IPS-18c (cell line): ENCODE data around the gene NBAS.
"Not testable (repeated sequence)": the region's sequence is repeated elsewhere in the genome, so short reads cannot be mapped to it uniquely, and the experiment has no call there.

Source experiments
- H3K4me3 ChIP-seq: 2 replicates; pipeline ENCODE4 v1.7.0; 2013; ENCODE audit warnings: low read depth, mild to moderate bottlenecking, low read length, moderate library complexity; ENCODE audit not compliant: insufficient read depth
- H3K9me3 ChIP-seq: one replicate; pipeline ENCODE4 v1.6.1; 2013; ENCODE audit warnings: mild to moderate bottlenecking, low read length, moderate library complexity; ENCODE audit not compliant: control insufficient read depth, insufficient read depth

The NBAS gene

DNA sequence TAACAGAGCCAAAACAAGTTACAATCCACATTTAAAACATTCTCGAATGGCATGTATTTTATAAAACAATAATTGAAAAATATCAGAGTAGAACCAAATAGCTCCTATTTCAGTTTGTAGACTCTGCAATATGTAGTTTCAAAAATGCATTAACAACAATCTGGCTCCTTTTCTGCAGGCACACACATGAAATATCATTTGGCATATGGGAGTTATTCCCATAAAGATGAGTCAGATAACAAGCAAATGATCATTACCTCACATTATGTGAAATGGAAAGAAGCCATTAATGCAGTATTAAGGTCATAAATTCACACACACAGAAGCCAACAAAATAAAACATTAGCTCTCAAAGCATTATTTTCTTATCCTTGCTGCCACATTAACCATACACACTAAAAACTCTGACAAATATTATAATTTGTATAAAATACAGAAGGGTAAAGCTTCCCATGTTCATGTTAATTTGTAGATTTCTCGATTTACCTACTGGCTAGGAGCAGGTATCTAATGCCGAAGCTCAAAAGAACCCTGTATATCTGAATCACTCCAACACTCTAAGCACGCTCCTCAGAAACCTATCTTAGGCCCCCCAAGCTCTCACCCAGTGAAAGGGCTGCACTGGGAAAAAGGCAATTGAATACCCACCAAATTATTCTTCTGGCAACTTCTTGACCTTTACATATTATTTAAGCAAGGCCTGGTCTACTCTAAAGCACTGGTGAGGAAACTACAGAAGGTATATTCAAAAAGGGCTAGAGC is 13.8 kb downstream of the NBAS start:
- Histone ChIP-seq H3K9me3 (no peaks in the 10 kb centered on the region), H3K4me3 (no peak overlapping the region)

DNA sequence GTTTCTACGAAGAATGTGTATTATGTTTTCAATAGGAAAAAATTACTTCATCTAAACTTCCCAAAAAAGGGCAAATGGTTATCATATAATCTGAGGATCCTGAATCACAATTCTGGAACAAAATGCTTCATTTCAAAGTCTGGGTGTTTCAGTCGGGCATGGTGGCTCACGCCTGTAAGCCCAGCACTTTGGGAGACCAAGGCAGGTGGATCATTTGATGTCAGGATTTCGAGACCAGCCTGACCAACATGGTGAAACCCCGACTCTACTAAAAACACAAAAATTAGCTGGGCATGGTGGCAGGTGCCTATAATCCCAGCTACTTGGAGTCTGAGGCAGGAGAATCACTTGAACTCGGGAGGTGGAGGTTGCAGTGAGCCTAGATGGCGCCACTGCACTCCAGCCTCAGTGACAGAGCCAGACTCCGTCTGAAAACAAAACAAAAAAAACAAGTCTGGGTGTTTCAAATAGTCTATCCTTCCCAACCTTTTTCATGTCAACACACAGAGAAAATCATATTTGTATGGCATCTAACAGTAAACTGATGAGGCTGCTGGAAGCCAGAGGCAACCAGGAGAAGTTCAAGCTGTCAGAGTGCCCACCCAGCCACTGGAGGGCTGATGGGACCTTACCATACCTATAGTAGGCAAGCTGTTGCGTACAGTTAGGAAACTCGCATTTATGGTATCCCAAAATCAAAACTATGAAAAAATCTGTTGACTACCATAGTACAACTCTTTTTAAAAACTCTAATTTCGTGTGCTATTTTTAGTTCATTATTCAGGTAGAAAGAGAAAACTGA is 14.6 kb downstream of the NBAS start:
- no peak overlapping the region for H3K4me3 ChIP-seq
- no peaks in the 10 kb centered on the region for H3K9me3 ChIP-seq

DNA sequence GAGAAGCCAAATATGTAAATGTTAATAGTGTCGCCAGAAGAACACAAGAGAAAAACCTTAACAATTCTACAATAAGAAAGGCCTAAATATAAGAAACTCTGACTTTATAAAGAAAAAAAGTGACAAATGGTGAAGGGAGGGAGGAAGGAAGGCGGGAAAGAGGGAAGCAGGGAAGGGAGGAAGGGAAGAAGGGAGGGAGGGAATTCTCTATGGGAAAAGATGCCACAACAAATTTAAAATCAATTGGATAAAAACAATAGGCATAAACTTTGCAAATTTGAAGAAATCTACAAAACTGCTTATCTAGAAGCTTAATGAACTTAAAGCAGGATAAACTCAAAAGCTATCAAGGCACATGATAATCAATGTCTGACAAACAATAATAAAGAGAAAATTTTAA is 16.9 kb downstream of the NBAS start:
- Histone ChIP-seq H3K9me3 (no peaks in the 10 kb centered on the region), H3K4me3 (no peak overlapping the region)

DNA sequence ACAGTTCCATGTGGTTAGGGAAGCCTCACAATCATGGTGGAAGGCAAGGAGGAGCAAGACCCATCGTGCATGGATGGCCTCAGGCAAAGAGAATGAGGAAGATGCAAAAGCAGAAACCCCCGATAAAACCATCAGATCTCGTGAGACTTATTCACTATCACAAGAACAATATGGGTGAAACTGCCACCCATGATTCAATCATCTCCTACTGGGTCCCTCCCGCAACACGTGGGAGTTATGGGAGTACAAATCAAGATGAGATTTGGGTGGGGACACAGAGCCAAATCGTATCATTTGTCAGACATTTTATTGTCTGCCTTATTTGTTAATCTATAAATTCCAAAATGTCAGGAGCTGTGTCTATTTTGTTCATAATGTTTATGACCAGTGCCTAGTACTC is 17.6 kb downstream of the NBAS start:
- H3K9me3 ChIP-seq, result no peaks in the 10 kb centered on the region
- H3K4me3 ChIP-seq, result no peak overlapping the region

DNA sequence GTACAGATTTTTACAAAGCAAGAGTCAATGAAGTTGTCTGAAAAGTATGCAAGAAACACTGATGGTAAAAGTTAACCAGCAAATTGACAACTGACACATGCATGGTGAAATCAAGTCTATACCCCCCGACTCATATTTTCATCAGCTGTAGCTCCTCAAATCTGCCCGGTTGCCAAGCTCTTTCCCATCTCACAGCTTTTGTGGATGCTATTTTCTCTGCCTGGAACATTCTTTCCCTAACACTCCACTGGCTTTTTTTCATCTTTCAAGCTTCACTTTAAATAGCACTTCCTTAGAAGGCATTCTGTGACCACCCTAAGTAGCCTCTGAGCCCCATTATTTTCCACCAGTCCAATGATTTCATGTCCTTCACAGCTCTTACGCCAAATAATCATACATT is 18.1 kb downstream of the NBAS start:
- Histone ChIP-seq H3K4me3 (no peak overlapping the region), H3K9me3 (no peaks in the 10 kb centered on the region)

DNA sequence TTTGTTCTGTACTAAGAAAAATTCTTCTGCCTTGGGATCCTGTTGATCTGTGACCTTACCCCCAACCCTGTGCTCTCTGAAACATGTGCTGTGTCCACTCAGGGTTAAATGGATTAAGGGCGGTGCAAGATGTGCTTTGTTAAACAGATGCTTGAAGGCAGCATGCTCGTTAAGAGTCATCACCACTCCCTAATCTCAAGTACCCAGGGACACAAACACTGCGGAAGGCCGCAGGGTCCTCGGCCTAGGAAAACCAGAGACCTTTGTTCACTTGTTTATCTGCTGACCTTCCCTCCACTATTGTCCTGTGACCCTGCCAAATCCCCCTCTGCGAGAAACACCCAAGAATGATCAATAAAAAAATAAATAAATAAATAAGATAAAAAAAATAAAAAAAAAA is 18.9 kb downstream of the NBAS start:
- H3K4me3 ChIP-seq, H3K9me3 ChIP-seq: not testable (repeated sequence)

DNA sequence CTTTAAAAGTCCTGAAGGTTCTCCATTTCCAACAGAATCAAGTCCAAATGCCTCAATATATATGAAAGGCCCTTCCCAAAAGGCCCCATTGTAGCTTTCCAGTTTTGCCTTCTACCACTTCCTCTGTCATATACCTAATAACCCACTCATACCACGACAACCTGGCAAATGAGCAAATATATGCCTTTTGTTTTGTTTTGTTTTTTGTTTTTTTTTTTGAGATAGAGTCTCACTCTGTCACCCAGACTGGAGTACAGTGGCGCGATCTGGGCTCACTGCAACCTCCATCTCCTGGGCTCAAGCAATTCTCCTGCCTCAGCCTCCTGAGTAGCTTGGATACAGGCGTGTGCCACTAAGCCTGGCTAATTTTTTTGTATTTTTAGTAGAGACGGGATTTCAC is 20.6 kb downstream of the NBAS start:
- not testable (repeated sequence) for H3K4me3 ChIP-seq

DNA sequence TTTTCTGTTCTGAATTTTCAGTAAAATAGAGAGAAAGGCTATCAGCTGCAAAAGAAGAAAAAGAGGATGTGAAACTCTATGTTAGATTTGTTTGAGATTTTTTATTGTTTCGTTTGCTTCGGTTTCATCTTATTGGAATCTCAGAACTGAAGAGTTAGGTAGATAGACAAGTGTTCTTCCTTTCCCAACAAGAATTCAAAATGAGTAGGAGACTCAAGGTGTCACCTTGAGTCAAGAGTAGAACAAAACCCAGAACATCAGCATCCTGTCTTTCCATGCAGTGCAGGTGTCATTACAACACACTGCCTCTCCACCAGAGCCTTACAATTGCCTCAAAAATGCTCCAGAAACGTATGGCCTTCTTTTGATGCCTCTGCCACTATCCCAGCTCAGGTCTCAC is 21.1 kb downstream of the NBAS start:
- no peak overlapping the region for H3K4me3 ChIP-seq
- no peaks in the 10 kb centered on the region for H3K9me3 ChIP-seq

More for the DNA sequence above, 20.6 kb downstream of the NBAS start:
- H3K9me3 ChIP-seq, result not testable (repeated sequence)

DNA sequence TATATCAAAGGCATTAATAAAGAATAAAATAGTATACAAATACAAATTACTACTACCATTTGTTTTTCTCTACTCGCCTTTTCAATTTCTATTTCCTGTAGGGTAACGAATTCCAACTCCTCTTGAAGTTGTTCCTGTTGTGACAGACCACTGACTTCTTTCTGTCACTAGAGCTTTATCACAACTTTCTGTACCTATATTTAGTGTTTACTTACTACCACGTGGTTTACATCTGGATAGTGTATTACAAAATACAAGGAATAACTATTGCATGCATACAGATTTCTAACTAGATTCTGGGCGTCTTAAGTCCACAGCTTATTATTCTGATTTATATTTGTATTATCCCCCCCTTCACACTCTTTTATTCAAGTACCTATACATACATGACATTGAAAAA is 22.3 kb downstream of the NBAS start:
- Histone ChIP-seq H3K9me3 (no peaks in the 10 kb centered on the region), H3K4me3 (no peak overlapping the region)

DNA sequence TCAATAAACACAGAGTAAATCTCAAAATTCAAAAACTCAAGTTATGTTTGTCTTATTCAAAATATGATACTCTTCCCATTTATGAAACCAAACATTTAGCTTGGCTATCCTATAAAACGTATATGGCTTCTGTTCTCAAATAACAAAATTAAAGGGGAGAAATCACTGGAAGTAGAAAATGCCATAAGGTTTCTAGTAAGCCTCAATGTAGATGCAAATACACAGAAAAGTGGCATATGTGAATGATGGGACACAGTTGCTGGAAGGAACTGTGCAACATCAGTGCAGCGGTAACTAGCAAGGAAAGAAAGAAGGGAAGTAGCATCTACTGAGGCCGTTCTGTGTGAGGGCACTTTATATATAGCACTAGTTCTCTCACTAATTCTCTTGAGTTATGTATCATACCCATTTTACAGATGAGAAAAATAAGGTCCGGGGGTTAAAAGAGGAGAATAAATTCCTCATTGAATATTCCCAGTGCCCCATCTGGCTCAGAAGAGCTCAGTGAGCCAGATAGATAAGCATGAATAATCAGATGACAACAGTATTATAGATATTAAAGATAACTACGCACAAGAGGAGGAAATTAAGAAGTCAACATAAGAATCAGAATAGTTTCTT is 27.2 kb downstream of the NBAS start:
- no peak overlapping the region for H3K4me3 ChIP-seq
- H3K9me3 ChIP-seq, result no peaks in the 10 kb centered on the region

DNA sequence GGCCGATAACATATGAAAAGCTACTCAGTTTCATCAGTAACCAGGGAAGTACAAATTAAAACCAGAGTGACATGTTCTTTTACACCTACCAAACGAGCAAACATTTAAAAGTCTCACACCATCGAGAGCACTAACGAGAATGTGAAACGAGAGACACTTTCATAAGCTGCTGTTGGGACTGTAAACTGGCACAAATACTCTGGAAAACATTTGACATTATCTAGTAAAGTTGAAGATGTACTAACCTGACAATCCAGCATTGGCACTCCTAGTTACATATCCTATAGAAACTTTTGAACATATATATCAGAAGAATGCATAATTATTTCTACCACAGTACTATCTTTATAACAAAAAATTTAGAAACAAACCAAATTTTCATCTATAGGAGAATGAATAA is 28.1 kb downstream of the NBAS start:
- no peak overlapping the region for H3K4me3 ChIP-seq

DNA sequence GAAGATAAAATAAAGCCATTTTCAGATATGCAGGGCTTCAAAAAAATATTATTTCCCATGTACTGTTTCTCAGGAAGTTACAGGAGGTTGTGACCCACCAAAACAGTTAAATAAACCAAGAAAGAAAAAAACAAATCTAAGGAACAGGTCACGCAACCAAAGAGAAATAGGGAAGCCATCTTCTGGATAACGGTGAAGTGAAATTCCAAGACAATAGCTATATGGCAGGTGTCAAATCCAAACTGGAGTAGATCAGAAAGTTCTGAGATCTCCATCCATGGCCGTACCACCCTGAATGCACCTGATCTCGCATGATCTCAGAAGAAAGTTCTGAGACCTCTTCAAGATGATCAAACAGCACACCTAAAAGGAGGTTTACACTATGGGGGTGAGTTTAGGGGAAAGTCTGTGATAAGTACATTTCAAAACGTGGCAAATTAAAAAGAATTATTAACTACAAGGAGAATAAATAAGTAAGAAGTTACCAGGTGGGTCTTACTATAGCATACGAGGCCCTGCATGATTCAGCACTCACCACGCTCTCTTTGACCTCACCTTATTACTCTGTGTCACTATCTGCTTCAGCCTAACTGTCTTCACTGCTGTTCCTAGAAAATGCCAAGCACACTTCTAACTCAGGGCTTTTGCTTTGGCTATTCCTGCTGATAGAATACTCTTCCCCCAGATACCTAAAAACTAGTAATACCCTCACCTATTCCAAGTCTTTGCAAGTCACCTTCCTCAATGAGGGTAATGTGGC is 29.9 kb downstream of the NBAS start:
- H3K9me3 ChIP-seq, result no peaks in the 10 kb centered on the region
- no peak overlapping the region for H3K4me3 ChIP-seq

More for the DNA sequence above, 28.1 kb downstream of the NBAS start:
- H3K9me3 ChIP-seq, result no peaks in the 10 kb centered on the region

DNA sequence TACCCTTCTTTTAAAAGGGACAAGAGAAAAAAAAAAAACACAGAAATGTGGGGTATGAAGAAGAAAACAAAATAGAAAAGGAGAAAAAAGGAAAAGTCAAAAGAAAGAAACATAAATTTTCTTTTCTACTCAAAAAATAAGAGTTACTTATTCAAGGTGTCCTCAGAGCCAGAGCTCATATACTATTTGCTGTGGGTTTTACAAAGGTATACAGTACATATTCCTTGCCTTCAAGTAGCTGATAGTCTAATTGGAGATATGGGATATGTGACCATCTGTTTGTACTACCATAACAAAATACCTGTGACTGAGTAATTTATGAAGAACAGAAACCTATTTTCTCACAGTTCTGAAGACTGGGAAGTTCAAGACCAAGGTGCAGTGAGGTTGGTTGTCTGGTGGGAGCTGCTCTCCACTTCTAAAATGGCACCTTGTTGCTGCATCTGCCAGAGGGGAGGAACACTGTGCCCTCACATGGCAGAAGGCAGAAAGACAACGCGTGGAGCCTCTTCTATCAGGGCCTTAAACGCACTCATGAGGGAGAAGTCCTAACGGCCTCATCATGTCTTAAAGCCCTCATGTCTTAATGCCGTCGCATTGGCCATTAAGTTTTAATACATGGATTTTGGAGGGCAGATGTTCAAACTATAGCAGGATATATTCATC is 33.9 kb downstream of the NBAS start:
- Histone ChIP-seq H3K4me3 (no peak overlapping the region), H3K9me3 (no peaks in the 10 kb centered on the region)

DNA sequence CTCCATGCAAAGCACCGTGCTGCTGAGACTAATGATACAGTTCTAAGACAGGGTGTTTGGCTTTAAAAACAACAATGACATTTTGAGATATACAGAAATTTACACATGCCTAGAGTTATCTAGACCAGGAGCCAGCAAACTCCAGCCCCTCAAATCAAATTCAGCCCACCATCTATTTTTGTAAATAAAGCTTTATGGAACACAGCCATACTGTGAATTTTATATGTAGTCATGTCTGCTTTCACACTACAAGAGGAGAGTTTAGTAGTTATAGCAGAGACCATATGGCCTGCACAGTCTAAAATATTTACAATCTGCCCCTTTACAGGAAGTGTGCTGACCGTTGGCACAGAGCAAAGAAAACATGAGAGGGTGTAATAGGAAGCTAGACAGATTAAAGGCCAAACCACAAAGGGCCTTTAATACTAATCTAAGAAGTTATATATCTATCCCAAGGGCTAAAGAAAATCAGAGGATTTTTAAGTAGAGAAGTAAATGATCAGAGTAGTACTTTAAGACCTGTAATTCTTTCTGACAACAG is 39.4 kb downstream of the NBAS start:
- Histone ChIP-seq H3K9me3 (no peaks in the 10 kb centered on the region), H3K4me3 (no peak overlapping the region)

DNA sequence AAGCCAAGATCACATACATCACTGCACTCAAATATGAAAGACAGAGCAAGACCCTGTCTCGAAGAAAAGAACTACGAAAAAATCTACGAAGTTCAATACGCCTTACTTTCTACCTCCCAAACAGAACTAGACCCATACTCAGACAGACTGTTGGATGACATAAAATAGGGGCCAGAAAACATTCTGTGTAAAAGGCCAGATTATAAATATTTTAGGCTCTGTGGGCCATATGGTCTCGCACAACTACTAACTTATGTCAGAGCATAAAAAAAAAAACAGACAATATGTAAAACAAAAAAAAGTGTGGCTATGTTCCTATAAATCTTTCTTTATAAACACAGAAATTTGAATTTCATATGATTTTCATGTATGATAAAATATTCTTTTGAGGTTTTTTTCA is 40.8 kb downstream of the NBAS start:
- H3K9me3 ChIP-seq, result no peaks in the 10 kb centered on the region

DNA sequence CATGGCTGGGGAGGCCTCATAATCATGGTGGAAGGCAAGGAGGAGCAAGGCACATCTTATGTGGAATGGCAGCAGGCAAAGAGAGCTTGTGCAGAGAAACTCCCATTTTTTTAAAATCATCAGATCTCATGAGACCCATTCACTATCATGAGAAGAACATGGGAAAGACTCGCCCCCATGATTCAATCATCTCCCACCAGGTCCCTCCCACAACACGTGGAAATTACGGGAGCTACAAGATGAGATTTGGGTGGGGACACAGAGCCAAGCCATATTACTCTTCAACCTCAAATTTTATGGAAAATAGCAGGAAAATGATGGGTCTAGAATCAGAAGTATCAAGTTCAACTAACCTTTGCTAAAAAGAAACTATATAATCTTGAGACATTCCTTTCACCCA is 42.4 kb downstream of the NBAS start:
- not testable (repeated sequence) for H3K9me3 ChIP-seq

More for the DNA sequence above, 40.8 kb downstream of the NBAS start:
- no peak overlapping the region for H3K4me3 ChIP-seq

DNA sequence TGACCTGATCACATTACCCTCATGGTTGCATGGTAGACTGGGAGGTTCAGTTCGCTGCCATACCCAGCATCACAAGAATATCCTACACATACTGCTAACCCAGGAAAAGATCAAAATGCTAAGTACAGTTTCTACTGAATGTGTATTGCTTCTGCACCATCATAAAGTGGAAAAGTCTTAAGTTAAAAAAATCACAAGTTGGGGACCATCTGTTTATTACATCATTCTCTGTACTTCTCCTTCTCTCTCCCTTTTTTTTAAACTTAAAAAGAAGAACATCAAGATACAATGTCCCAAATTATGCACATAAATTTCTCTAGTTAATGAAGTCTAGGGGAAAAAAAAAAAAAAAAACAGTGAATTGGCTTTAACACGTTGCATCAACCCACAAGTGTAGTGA is 43.3 kb downstream of the NBAS start:
- Histone ChIP-seq H3K4me3 (no peak overlapping the region), H3K9me3 (no peaks in the 10 kb centered on the region)

More for the DNA sequence above, 42.4 kb downstream of the NBAS start:
- H3K4me3 ChIP-seq, result not testable (repeated sequence)
